Testis (tissue), 5 donors: ENCODE measurements around the gene OR1E2. TPM values are rescaled to one million over a fixed set of nuclear protein-coding genes. Genes with fewer than 3 reads are reported as not detected.

Source experiments
- DNase-seq: peaks from one replicate; pipeline ENCODE4 v3.0.0-alpha.2; 2019
- H3K27ac ChIP-seq, 2 donors: fragments of 200-600 bp; sonication (generic); one replicate each; pipeline ENCODE4 v1.5.1; 2019
- H3K27me3 ChIP-seq: fragments of 200-600 bp; sonication (generic); one replicate; pipeline ENCODE4 v1.5.1; 2019
- H3K36me3 ChIP-seq: fragments of 200-600 bp; sonication (generic); one replicate; pipeline ENCODE4 v1.5.1; 2017; ENCODE audit warnings: low read depth; ENCODE audit errors: missing control alignments
- H3K4me1 ChIP-seq: fragments of 200-600 bp; sonication (generic); one replicate; pipeline ENCODE4 v1.5.1; 2019
- H3K4me3 ChIP-seq, 2 donors: fragments of 200-600 bp; sonication (generic); one replicate each; pipeline ENCODE4 v1.5.1; 2017 to 2019
- H3K9me3 ChIP-seq: fragments of 200-600 bp; sonication (generic); one replicate; pipeline ENCODE4 v1.5.1; 2017
- CTCF ChIP-seq, 3 experiments: fragments of 450-650 bp in 2 of 3; fragments of 200-600 bp in 1 of 3; sonication (generic) in 1 of 3; IDR thresholded peaks; one replicate each; pipeline ENCODE4 v1.5.1; 2016 to 2019; ENCODE audit warnings: antibody characterized with exemption in 3 of 3, mild to moderate bottlenecking in 2 of 3, moderate library complexity in 1 of 3
- POLR2A ChIP-seq: fragments of 450-650 bp; IDR thresholded peaks from one replicate; pipeline ENCODE4 v1.6.1; 2017; ENCODE audit warnings: antibody characterized with exemption, mild to moderate bottlenecking, moderate library complexity
- WGBS, 2 donors: methylation state at CpG; one replicate each; pipeline ENCODE4 v1.1.5; 2018; 5-methylcytosine and 5-hydroxymethylcytosine counted together
- intact Hi-C: fragments of 100-400 bp; cut with DNase I; formaldehyde crosslinking; loops from one replicate; pipeline ENCODE4 v1.15.1; 2023; ENCODE audit warnings: low total_unique reads
- long read RNA-seq, 2 donors: transcript quantifications; one replicate each; lab custom pipeline, GENCODE V29; 2026
- polyA plus RNA-seq: library from polyadenylated mRNA; stranded (reverse); fragments of 350-450 nt; fragmentation: Illumina TruSeq; extraction: RNeasy Lipid Tissue Mini Kit (QIAGEN cat#74804); gene quantifications from one replicate; pipeline ENCODE4 v1.2.3, GENCODE V29; 2014; ENCODE audit warnings: low read depth, low replicate concordance; ENCODE audit not compliant: insufficient read depth
- total RNA-seq, 2 donors: library from RNA; depleted of rRNA; stranded (reverse); fragments of >200 nt; gene quantifications; one replicate each; pipeline ENCODE4 v1.2.3, GENCODE V29; 2016

Gene OR1E2
- total RNA-seq: under 1 TPM; 0.79 to 0.93 TPM
- polyA plus RNA-seq: not detected
- long read RNA-seq, donor 1: 0 reads
- long read RNA-seq, donor 2: 0 reads

- no peak for TF ChIP-seq POLR2A
- no peak for TF ChIP-seq CTCF (IDR thresholded peaks at IDR 0.05)
- DNase-seq: no peak
- H3K4me1 ChIP-seq: no peaks in the 10 kb centered on the region
- WGBS, 2 donors: 64 to 71% methylated on average over 3 of the region's 3 CpGs
- no peaks in the 10 kb centered on the region for H3K27me3 ChIP-seq
- no peak within 1 kb of the TSS for H3K4me3 ChIP-seq
- H3K36me3 ChIP-seq: no peaks in the 10 kb centered on the region
- H3K27ac ChIP-seq: no peak within 1 kb of the TSS
- intact Hi-C loops: no loop called here
- no peaks in the 10 kb centered on the region for H3K9me3 ChIP-seq
These were observed at the start of gene OR1E2 for GRCh38 chr17:3433741-3434140. Gene OR1E2, minus strand, starts transcription at chr17:3433841. Its CDS starts 0 bp downstream, at chr17:3433841.

GRCh38 chr17:3482852-3483251 is 49.2 kb upstream of the OR1E2 start:
- no peak for DNase-seq
- intact Hi-C loops: no loop called here

GRCh38 chr17:3479988-3480387 is 46.3 kb upstream of the OR1E2 start:
- no peak overlapping the region for H3K4me3 ChIP-seq
- no peak for TF ChIP-seq POLR2A
- H3K36me3 ChIP-seq: no peaks in the 10 kb centered on the region
- H3K27ac ChIP-seq: no peak overlapping the region
- no peak for DNase-seq
- no peaks in the 10 kb centered on the region for H3K4me1 ChIP-seq
- no peaks in the 10 kb centered on the region for H3K9me3 ChIP-seq
- H3K27me3 ChIP-seq: no peaks in the 10 kb centered on the region
- intact Hi-C loops: no loop called here
- 89 to 92% methylated on average over 3 of the region's 3 CpGs for WGBS, 2 donors

More at GRCh38 chr17:3482852-3483251, 49.2 kb upstream of the OR1E2 start:
- TF ChIP-seq CTCF (IDR thresholded peaks at IDR 0.05): no peak
- no peak for TF ChIP-seq POLR2A
- Histone ChIP-seq H3K36me3 (no peaks in the 10 kb centered on the region), H3K27me3 (no peaks in the 10 kb centered on the region), H3K4me3 (no peak overlapping the region), H3K9me3 (no peaks in the 10 kb centered on the region), H3K4me1 (no peaks in the 10 kb centered on the region), H3K27ac (no peak overlapping the region)
- 46 to 66% methylated on average over 3 of the region's 3 CpGs for WGBS, 2 donors

- 38 to 52% methylated on average over 7 of the region's 7 CpGs for WGBS, 2 donors
- Histone ChIP-seq H3K4me3 (peak within 1 kb of the TSS; percentile 32 to 41), H3K4me1 (no peaks in the 10 kb centered on the region), H3K9me3 (no peaks in the 10 kb centered on the region), H3K36me3 (no peaks in the 10 kb centered on the region), H3K27ac (peak within 1 kb of the TSS; percentile 25 to 52), H3K27me3 (no peaks in the 10 kb centered on the region)
- intact Hi-C loops: no loop called here
- no peak for DNase-seq
- TF ChIP-seq CTCF (IDR thresholded peaks at IDR 0.05): no peak
- no peak for TF ChIP-seq POLR2A
These were observed 42.4 kb upstream of the OR1E2 start, which contains the start of gene ASPA for GRCh38 chr17:3475812-3476610. Gene ASPA, plus strand, starts transcription at chr17:3475997. Its CDS starts 163 bp downstream, at chr17:3476160.

- Histone ChIP-seq H3K27ac (peak overlapping the region; percentile 25 to 52), H3K4me3 (no peak overlapping the region), H3K9me3 (no peaks in the 10 kb centered on the region), H3K36me3 (no peaks in the 10 kb centered on the region), H3K4me1 (no peaks in the 10 kb centered on the region), H3K27me3 (no peaks in the 10 kb centered on the region)
- TF ChIP-seq CTCF (IDR thresholded peaks at IDR 0.05): no peak
- no peak for TF ChIP-seq POLR2A
- intact Hi-C loops: no loop called here
- DNase-seq: no peak
- WGBS, 2 donors: 64 to 68% methylated on average over 4 of the region's 4 CpGs
These were observed 41.6 kb upstream of the OR1E2 start for GRCh38 chr17:3475251-3475685.
